ENCODE data around the gene MTA1.

Gene MTA1

GRCh38 chr14:105389976-105390848, 29.4 kb upstream of the MTA1 start:
- no peaks in the 10 kb centered on the region for H3K4me1 ChIP-seq (ENCODE audit: insufficient read depth, low read length, severe bottlenecking)

GRCh38 chr14:105390849-105391500, 28.7 kb upstream of the MTA1 start:
- H3K27ac ChIP-seq (ENCODE audit: low read depth, low read length, poor library complexity, severe bottlenecking), result no peak overlapping the region
- no peak overlapping the region for H3K4me2 ChIP-seq (ENCODE audit: low read length)
- H3K4me1 ChIP-seq (ENCODE audit: insufficient read depth, low read length, severe bottlenecking), result no peaks in the 10 kb centered on the region

More at GRCh38 chr14:105389976-105390848, 29.4 kb upstream of the MTA1 start:
- Histone ChIP-seq H3K4me3 (ENCODE audit: low read depth, low read length, poor library complexity, severe bottlenecking) (no peak overlapping the region), H2AFZ (ENCODE audit: low read length) (no peak overlapping the region), H3K9me2 (ENCODE audit: low read depth, low read length) (no peaks in the 10 kb centered on the region), H3K27me3 (ENCODE audit: insufficient read depth, low read length) (peaks cover 11% of the 10 kb centered on the region), H3K9me3 (ENCODE audit: low read length) (no peaks in the 10 kb centered on the region), H3F3A (ENCODE audit: insufficient read depth, low read length) (no peaks in the 10 kb centered on the region), H3K79me2 (ENCODE audit: insufficient read depth, low read length) (no peaks in the 10 kb centered on the region), H3K36me3 (ENCODE audit: insufficient read depth, low read length) (no peaks in the 10 kb centered on the region), H3K27ac (ENCODE audit: low read depth, low read length, poor library complexity, severe bottlenecking) (no peak overlapping the region), H3K4me2 (ENCODE audit: low read length) (no peak overlapping the region), H4K20me1 (ENCODE audit: insufficient read depth, low read length) (no peaks in the 10 kb centered on the region), H3K9ac (ENCODE audit: low read length) (no peak overlapping the region)
- TF ChIP-seq EZH2 (IDR thresholded peaks at IDR 0.05; ENCODE audit: borderline replicate concordance, low read length), result no peak
- 0 out of 2 replicates have a peak, but pooled peaks have one; percentile 6 for TF ChIP-seq CTCF (IDR thresholded peaks at IDR 0.05; ENCODE audit: low read length)

GRCh38 chr14:105391541-105391940, 28.1 kb upstream of the MTA1 start:
- H3K27ac ChIP-seq (ENCODE audit: low read depth, low read length, poor library complexity, severe bottlenecking), result no peak overlapping the region
- H4K20me1 ChIP-seq (ENCODE audit: insufficient read depth, low read length), result no peaks in the 10 kb centered on the region
- H3K36me3 ChIP-seq (ENCODE audit: insufficient read depth, low read length), result no peaks in the 10 kb centered on the region
- peaks cover 11% of the 10 kb centered on the region for H3K27me3 ChIP-seq (ENCODE audit: insufficient read depth, low read length)
- no peak for TF ChIP-seq CTCF (IDR thresholded peaks at IDR 0.05; ENCODE audit: low read length)
- TF ChIP-seq EZH2 (IDR thresholded peaks at IDR 0.05; ENCODE audit: borderline replicate concordance, low read length), result no peak
- H3K4me1 ChIP-seq (ENCODE audit: insufficient read depth, low read length, severe bottlenecking), result no peaks in the 10 kb centered on the region
- no peaks in the 10 kb centered on the region for H3K9me2 ChIP-seq (ENCODE audit: low read depth, low read length)
- H3K4me3 ChIP-seq (ENCODE audit: low read depth, low read length, poor library complexity, severe bottlenecking), result no peak overlapping the region
- no peak overlapping the region for H3K9ac ChIP-seq (ENCODE audit: low read length)
- no peaks in the 10 kb centered on the region for H3K79me2 ChIP-seq (ENCODE audit: insufficient read depth, low read length)
- no peaks in the 10 kb centered on the region for H3K9me3 ChIP-seq (ENCODE audit: low read length)
- H3F3A ChIP-seq (ENCODE audit: insufficient read depth, low read length), result no peaks in the 10 kb centered on the region
- no peak overlapping the region for H2AFZ ChIP-seq (ENCODE audit: low read length)
- no peak overlapping the region for H3K4me2 ChIP-seq (ENCODE audit: low read length)

More at GRCh38 chr14:105390849-105391500, 28.7 kb upstream of the MTA1 start:
- Histone ChIP-seq H3K36me3 (ENCODE audit: insufficient read depth, low read length) (no peaks in the 10 kb centered on the region), H3K4me3 (ENCODE audit: low read depth, low read length, poor library complexity, severe bottlenecking) (no peak overlapping the region), H3K9me3 (ENCODE audit: low read length) (no peaks in the 10 kb centered on the region), H3K9me2 (ENCODE audit: low read depth, low read length) (no peaks in the 10 kb centered on the region), H3F3A (ENCODE audit: insufficient read depth, low read length) (no peaks in the 10 kb centered on the region), H3K27me3 (ENCODE audit: insufficient read depth, low read length) (peaks cover 11% of the 10 kb centered on the region), H4K20me1 (ENCODE audit: insufficient read depth, low read length) (no peaks in the 10 kb centered on the region), H3K9ac (ENCODE audit: low read length) (no peak overlapping the region), H2AFZ (ENCODE audit: low read length) (no peak overlapping the region), H3K79me2 (ENCODE audit: insufficient read depth, low read length) (no peaks in the 10 kb centered on the region)
- TF ChIP-seq EZH2 (IDR thresholded peaks at IDR 0.05; ENCODE audit: borderline replicate concordance, low read length) (no peak), CTCF (IDR thresholded peaks at IDR 0.05; ENCODE audit: low read length) (no peak)
